HCT116 (cell line): ENCODE measurements around the gene F2RL2. TPM values are rescaled to one million over a fixed set of nuclear protein-coding genes. Genes with fewer than 3 reads are reported as not detected.
A peak's percentile ranks its signal among the peaks of the same experiment; 100 is the strongest.

Experiments
- ATAC-seq: fragments of 200-7000 bp; cut with Tn5 transposase; 2 replicates; pipeline ENCODE4 v1.9.1; 2020; ENCODE audit warnings: mild to moderate bottlenecking, moderate library complexity
- BruUV-seq: library from RNA; stranded (reverse); fragments of 400-500 nt; replicated peaks from 2 replicates; lab custom pipeline; 2021; lab: Mats Ljungman, UMichigan
- CTCF ChIA-PET: fragments of 300-600 bp; sonication (Branson Sonifier 250); formaldehyde crosslinking; loops from one replicate; lab custom pipeline; 2021; ENCODE audit warnings: antibody characterized with exemption; lab: Charles Lee
- POLR2A ChIA-PET: fragments of 300-600, 350-600 bp; sonication (Branson Sonifier 250); formaldehyde crosslinking; loops from one replicate; lab custom pipeline; 2021; ENCODE audit warnings: antibody characterized with exemption; lab: Charles Lee
- RAD21 ChIA-PET, 2 experiments: fragments of 300-600 bp; sonication (Branson Sonifier 250); formaldehyde crosslinking; loops; one replicate each; lab custom pipeline; 2023; ENCODE audit warnings: low total read pairs in 2 of 2; ENCODE audit not compliant: uncharacterized antibody in 2 of 2, unreplicated experiment in 2 of 2, low non-redundant PET in 1 of 2; lab: Charles Lee
- DNase-seq: peaks from one replicate; pipeline ENCODE4 v3.0.0-alpha.2; 2010; ENCODE audit warnings: low read depth, low spot score
- H2AFZ ChIP-seq: fragments of 200-600 bp; shearing (Covaris generic), sonication (generic); 2 replicates; pipeline ENCODE4 v1.6.1; 2017; ENCODE audit warnings: low read depth, mixed run types, mixed read lengths, antibody characterized with exemption, low read length; ENCODE audit not compliant: poor library complexity, severe bottlenecking
- H3K27ac ChIP-seq: 2 replicates; pipeline ENCODE4 v1.5.1; 2012; ENCODE audit warnings: low read depth, low read length
- H3K27me3 ChIP-seq: fragments of 200-600 bp; sonication (generic); 2 replicates; pipeline ENCODE4 v1.6.1; 2016; ENCODE audit warnings: mixed run types, low read length, mixed read lengths; ENCODE audit not compliant: insufficient read depth
- H3K36me3 ChIP-seq, 2 experiments: fragments of 200-500 bp in 1 of 2; fragments of 200-600 bp in 1 of 2; sonication (Bioruptor generic) in 1 of 2; sonication (generic) in 1 of 2; 2 replicates each; pipeline versions ENCODE4 v1.5.1 to v1.6.1; 2014 to 2016; ENCODE audit warnings: low read length in 2 of 2, inconsistent platforms in 1 of 2, mixed read lengths in 1 of 2, mixed run types in 1 of 2; ENCODE audit not compliant: insufficient read depth in 2 of 2, control insufficient read depth in 1 of 2
- H3K4me1 ChIP-seq, 2 experiments: fragments of 200-600 bp in 1 of 2; sonication (generic) in 1 of 2; 2 replicates each; pipeline versions ENCODE4 v1.5.1 to v1.6.1; 2012 to 2017; ENCODE audit warnings: low read length in 2 of 2, inconsistent platforms in 1 of 2, mild to moderate bottlenecking in 1 of 2, mixed read lengths in 1 of 2, mixed run types in 1 of 2, moderate library complexity in 1 of 2; ENCODE audit not compliant: insufficient read depth in 2 of 2, control insufficient read depth in 1 of 2
- H3K4me2 ChIP-seq: fragments of 200-600 bp; sonication (generic); 2 replicates; pipeline ENCODE4 v1.6.1; 2017; ENCODE audit warnings: mixed run types, low read length, mixed read lengths
- H3K4me3 ChIP-seq, 2 experiments: fragments of 200-600 bp in 1 of 2; sonication (generic) in 1 of 2; replicated peaks in 1 of 2; 2 replicates each; pipeline ENCODE4 v1.5.1; 2011 to 2016; ENCODE audit warnings: low read length in 2 of 2, control low read depth in 1 of 2, low read depth in 1 of 2, mild to moderate bottlenecking in 1 of 2, mixed read lengths in 1 of 2, mixed run types in 1 of 2
- H3K79me2 ChIP-seq: fragments of 200-600 bp; sonication (generic); 2 replicates; pipeline ENCODE4 v1.6.1; 2017; ENCODE audit warnings: mild to moderate bottlenecking, mixed run types, low read length, moderate library complexity, mixed read lengths; ENCODE audit not compliant: insufficient read depth
- H3K9ac ChIP-seq: fragments of 200-600 bp; sonication (generic); 2 replicates; pipeline ENCODE4 v1.6.1; 2016; ENCODE audit warnings: low read length, mixed read lengths
- H3K9me2 ChIP-seq: fragments of 200-600 bp; sonication (generic), shearing (Covaris generic); 2 replicates; pipeline ENCODE4 v1.6.1; 2017; ENCODE audit warnings: mixed run types, mild to moderate bottlenecking, moderate library complexity; ENCODE audit not compliant: insufficient read depth
- H3K9me3 ChIP-seq, 2 experiments: fragments of 200-500 bp in 1 of 2; fragments of 200-600 bp in 1 of 2; sonication (Bioruptor generic) in 1 of 2; sonication (generic) in 1 of 2; 2 replicates each; pipeline ENCODE4 v1.6.1; 2014 to 2017; ENCODE audit warnings: low read length in 2 of 2, mixed read lengths in 2 of 2, inconsistent platforms in 1 of 2, low read depth in 1 of 2, mild to moderate bottlenecking in 1 of 2, mixed run types in 1 of 2, moderate library complexity in 1 of 2; ENCODE audit not compliant: control insufficient read depth in 1 of 2, insufficient read depth in 1 of 2
- H4K20me1 ChIP-seq: fragments of 200-600 bp; sonication (generic), shearing (Covaris generic); 2 replicates; pipeline ENCODE4 v1.6.1; 2017; ENCODE audit warnings: mixed run types, mild to moderate bottlenecking, moderate library complexity; ENCODE audit not compliant: insufficient read depth
- CBX3 ChIP-seq: IDR thresholded peaks from 2 replicates; pipeline ENCODE4 v1.6.1; 2012; ENCODE audit warnings: low read depth
- CEBPB ChIP-seq: IDR thresholded peaks from 2 replicates; pipeline ENCODE4 v1.6.1; 2012; ENCODE audit warnings: low read depth
- EGR1 ChIP-seq: IDR thresholded peaks from 2 replicates; pipeline ENCODE4 v1.6.1; 2012; ENCODE audit warnings: low read depth
- ELF1 ChIP-seq: IDR thresholded peaks from 2 replicates; pipeline ENCODE4 v1.6.1; 2012; ENCODE audit warnings: low read depth, borderline replicate concordance
- EZH2 ChIP-seq: fragments of 200-600 bp; sonication (generic); IDR thresholded peaks from 2 replicates; pipeline ENCODE4 v1.6.1; 2017; ENCODE audit warnings: antibody characterized with exemption, mixed run types
- EZH2phosphoT487 ChIP-seq: fragments of 200-600 bp; IDR thresholded peaks from 2 replicates; pipeline ENCODE4 v1.6.1; 2018; ENCODE audit warnings: antibody characterized with exemption, borderline replicate concordance
- FOSL1 ChIP-seq: IDR thresholded peaks from 2 replicates; pipeline ENCODE4 v1.6.1; 2012; ENCODE audit warnings: low read depth
- SIN3A ChIP-seq: IDR thresholded peaks from 2 replicates; pipeline ENCODE4 v1.6.1; 2012; ENCODE audit warnings: low read depth
- SP1 ChIP-seq: IDR thresholded peaks from 2 replicates; pipeline ENCODE4 v1.6.1; 2012; ENCODE audit warnings: low read depth
- TCF7L2 ChIP-seq: IDR thresholded peaks from 2 replicates; pipeline ENCODE4 v1.7.0; 2011; ENCODE audit warnings: borderline replicate concordance, inconsistent platforms; ENCODE audit not compliant: insufficient read depth, insufficient read length; ENCODE audit errors: extremely low read depth
- intact Hi-C: fragments of 100-400 bp; cut with micrococcal nuclease; formaldehyde crosslinking; loops from 2 replicates; pipeline ENCODE4 v1.10.0; 2022
- total RNA-seq: library from RNA; stranded (reverse); gene quantifications from one replicate; pipeline ENCODE4 v1.2.1, GENCODE V29; 2021; ENCODE audit not compliant: unreplicated experiment
- TF ChIP-seq, protein P1 (sequence below): IDR thresholded peaks from 2 replicates; pipeline ENCODE4 v1.6.1; 2012
- TF ChIP-seq, protein P2 (sequence below): IDR thresholded peaks from 2 replicates; pipeline ENCODE4 v1.6.1; 2012
- TF ChIP-seq, protein P3 (sequence below): IDR thresholded peaks from 2 replicates; pipeline ENCODE4 v1.6.1; 2012; ENCODE audit warnings: low read depth

The F2RL2 gene
- total RNA-seq, 1 experiment from 2014 or later, result 0.07 TPM

DNA sequence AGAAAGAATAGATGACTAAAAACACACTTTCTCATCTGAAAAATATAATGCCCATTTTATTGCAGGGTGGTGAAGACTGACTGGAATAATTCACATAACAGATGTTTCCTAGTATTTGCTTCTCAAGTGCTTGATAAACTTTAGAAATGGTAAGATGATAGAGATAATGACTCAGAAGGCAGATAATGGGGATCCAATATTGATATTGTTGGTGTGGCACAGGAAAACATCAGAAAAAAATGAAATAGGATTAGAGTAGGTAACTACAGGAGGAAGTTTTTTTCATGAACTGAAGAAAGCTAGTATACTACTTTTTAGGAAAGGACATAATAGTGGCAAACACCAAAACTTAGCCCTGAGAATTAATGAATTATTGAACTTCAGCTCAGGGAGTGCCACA lies 20.2 kb upstream of the F2RL2 start:
- TF ChIP-seq CBX3 (no peak), SIN3A (no peak), FOSL1 (no peak), SP1 (no peak), ELF1 (no peak), EZH2 (no peak), EZH2phosphoT487 (no peak), TCF7L2 (no peak), CEBPB (no peak), EGR1 (no peak)
- TF ChIP-seq, protein P1, sequence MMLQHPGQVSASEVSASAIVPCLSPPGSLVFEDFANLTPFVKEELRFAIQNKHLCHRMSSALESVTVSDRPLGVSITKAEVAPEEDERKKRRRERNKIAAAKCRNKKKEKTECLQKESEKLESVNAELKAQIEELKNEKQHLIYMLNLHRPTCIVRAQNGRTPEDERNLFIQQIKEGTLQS, result no peak
- TF ChIP-seq, protein P2, sequence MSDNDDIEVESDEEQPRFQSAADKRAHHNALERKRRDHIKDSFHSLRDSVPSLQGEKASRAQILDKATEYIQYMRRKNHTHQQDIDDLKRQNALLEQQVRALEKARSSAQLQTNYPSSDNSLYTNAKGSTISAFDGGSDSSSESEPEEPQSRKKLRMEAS, result no peak
- TF ChIP-seq, protein P3, sequence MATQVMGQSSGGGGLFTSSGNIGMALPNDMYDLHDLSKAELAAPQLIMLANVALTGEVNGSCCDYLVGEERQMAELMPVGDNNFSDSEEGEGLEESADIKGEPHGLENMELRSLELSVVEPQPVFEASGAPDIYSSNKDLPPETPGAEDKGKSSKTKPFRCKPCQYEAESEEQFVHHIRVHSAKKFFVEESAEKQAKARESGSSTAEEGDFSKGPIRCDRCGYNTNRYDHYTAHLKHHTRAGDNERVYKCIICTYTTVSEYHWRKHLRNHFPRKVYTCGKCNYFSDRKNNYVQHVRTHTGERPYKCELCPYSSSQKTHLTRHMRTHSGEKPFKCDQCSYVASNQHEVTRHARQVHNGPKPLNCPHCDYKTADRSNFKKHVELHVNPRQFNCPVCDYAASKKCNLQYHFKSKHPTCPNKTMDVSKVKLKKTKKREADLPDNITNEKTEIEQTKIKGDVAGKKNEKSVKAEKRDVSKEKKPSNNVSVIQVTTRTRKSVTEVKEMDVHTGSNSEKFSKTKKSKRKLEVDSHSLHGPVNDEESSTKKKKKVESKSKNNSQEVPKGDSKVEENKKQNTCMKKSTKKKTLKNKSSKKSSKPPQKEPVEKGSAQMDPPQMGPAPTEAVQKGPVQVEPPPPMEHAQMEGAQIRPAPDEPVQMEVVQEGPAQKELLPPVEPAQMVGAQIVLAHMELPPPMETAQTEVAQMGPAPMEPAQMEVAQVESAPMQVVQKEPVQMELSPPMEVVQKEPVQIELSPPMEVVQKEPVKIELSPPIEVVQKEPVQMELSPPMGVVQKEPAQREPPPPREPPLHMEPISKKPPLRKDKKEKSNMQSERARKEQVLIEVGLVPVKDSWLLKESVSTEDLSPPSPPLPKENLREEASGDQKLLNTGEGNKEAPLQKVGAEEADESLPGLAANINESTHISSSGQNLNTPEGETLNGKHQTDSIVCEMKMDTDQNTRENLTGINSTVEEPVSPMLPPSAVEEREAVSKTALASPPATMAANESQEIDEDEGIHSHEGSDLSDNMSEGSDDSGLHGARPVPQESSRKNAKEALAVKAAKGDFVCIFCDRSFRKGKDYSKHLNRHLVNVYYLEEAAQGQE, result no peak
- Histone ChIP-seq H3K4me2 (no peak overlapping the region), H3K9me3 (no peaks in the 10 kb centered on the region), H3K9me2 (no peaks in the 10 kb centered on the region), H3K4me3 (no peak overlapping the region), H2AFZ (peak overlapping the region; percentile 24), H3K9ac (no peak overlapping the region), H3K36me3 (no peaks in the 10 kb centered on the region), H3K27ac (no peak overlapping the region), H3K79me2 (no peaks in the 10 kb centered on the region), H3K27me3 (no peaks in the 10 kb centered on the region), H3K4me1 (no peaks in the 10 kb centered on the region), H4K20me1 (no peaks in the 10 kb centered on the region)
- ChIA-PET POLR2A (no interaction called here), CTCF (interaction anchor here (0.6 to 0.8 kb wide), 2 partner anchors 42 to 132 kb away, joined by 3 read pairs; no protein-coding TSS in a partner anchor), RAD21 (no interaction called here)
- ATAC-seq, result no peak
- intact Hi-C loops, result no loop called here
- no peak for DNase-seq
- BruUV-seq, result no TSS peak
